Measurements from ENCODE around the gene ADAMTS2.

ADAMTS2 gene

DNA sequence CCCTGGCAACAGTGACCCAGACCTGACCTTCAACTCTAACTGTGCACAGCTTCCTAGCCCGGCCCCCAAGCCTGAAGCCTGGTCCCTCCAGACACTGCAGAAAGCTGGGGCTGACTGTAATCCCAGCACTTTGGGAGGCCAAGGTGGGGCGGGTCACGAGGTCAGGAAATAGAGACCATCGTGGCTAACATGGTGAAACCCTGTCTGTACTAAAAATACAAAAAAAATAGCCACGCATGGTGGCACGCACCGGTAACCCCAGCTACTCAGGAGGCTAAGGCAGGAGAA, 35.9 kb downstream of the ADAMTS2 start:
- FAIRE-seq = no peak

DNA sequence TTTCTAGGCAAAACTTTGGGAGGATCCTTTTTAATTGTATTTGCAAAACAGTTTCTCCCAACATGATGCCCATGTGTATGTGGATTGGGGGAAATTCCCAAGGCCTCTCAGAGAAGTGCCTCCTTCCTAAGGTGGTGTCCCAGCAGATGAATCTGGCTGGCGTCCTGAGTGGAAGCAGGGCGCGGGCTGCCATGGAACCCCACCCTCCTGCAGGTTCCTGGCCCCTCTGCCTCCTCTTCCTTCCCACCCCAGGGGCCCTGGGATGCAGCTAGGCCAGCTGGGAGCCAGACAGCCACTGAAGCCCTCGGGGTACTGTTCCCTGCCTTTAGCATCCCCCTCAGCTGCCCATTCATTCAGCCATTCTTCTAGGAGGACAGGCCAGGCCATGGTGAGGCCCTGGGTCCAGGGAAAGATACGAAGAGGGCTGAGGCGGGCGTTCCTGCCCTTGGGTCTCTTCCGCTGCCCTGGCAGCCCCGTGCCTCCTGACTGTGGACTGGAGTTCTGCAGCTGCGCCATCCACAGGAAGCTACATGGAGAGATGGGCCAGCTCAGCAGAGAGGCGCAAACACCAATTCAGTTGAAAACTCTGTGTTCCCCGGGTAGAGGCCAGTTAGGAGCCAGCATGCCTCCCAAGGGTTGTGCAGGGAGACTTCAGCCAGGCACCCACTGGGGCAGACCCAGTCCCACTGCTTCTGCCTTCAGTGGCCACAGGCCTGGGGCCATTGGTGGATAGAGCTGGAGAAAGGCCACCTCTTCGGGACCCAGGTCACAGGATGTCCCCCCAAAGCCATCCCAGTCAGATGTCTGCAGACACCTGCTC, 36.5 kb downstream of the ADAMTS2 start:
- FAIRE-seq = no peak

DNA sequence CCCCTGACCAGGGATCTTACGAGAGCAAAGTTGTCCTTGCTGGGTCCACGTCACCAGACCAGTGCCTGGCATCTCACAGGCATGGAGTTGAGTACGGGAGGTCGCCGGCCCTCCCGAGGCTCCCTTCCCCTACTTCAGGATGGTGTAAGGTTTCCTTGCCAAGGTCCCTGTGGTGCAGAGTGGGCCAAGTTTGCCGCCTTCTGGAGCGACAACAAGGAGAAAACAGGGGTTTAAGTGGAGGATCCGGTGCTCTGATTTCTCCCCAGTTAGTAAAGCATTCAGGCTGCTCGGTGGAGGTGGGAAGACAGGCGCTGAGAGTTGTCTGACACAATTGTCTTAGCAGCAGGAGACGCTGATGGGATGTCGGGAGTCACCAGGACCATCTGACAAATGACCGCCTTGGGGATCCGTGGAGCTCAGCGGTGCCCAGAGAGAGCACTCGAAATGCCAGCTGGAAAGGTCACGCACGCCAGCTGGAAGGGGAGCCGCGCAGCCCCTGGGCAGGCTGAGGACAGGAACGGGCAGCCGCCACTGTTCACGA, 37.3 kb downstream of the ADAMTS2 start:
- FAIRE-seq = no peak

DNA sequence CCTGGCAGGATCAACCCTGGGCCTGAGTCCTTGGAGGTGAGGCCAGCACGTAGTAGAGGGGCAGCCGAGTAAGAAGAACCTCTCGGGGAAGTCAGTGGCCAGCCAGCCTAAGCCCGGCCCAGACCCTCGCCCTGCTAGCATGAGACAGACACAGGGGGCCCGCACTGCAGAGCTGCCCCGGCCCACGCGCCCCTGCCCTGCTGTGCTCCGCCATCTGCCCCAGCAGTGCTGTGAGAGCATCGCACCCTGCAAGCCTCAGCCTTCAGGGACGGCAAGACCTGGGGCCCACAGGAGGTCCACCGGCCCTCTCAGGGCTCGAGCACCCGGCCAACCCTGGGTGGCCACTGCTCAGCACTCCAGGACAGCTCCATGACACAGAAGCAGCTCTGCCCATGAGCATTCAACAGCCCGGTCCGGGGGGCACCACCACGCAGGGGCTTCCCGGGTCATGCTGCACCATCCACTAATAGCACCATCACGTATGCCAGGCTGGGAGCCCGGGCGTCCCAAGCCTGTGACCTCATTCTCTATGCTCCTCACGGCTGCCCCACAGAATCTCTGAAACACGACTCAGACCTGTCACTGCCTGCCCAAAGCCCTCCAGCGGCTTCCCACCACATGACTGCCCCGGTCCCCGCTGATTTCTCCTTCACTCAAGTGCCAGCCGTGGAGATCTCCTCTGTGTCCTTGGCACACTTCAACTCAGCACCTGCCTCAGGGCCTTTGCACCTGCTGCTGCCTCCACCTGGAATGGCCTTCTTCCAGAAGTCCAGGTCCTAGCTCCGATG, 38.1 kb downstream of the ADAMTS2 start:
- FAIRE-seq = no peak

DNA sequence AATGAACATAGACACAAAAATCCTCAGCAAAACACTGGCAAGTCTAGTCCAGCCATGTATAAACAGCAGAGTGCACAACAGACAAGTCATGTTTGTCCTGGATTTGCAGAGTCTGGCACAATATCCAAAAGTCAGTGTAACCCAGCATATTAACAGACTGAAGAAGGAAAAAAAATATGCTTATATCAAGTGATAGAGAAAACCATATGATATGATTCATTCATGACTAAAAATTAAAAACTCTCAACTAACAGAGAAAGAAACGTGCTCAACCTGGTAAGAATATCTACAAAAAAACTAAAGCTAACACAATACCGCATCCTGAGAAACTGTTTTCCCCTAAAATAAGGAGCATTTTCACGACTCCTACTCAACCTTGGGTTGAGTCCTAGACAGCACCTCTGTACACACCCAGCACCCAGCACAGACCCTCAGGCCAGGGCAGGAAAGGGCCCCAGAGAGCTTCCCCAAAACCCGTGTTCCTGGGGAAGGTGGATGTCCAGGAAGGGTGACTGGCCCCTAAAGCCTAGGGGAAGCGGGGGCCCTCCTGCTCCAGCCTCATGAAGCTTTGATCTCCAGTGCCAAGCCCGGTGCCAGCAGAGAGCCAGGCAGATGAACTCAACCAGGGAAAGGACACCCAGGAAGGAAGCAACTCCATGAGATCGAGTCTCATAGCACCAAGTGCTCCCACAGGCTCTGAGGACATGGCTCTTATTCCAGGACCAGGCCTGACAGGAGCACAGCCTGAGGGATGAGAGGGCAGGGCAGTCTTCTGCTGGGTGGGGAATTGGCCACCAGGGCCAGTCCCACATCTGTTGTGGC, 38.9 kb downstream of the ADAMTS2 start:
- no peak for FAIRE-seq

DNA sequence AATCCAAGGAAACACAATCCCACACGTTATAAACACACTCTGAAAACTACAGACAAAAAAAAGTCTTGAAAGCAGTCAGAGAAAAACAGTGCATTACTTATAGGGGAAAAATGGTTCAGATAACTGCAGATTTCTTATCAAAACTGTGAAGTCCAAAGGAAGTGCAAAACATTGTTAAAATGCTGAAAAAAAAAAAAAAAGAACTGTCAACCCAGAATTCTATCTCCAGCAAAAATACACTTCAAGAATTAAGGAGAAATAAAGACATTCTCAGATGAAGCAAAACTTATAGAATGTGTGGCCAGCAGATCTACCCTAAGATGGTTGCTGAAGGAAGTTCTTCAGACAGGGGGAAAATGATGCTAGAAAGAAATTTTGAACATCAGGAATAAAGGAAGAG, 40.4 kb downstream of the ADAMTS2 start:
- no peak for FAIRE-seq

DNA sequence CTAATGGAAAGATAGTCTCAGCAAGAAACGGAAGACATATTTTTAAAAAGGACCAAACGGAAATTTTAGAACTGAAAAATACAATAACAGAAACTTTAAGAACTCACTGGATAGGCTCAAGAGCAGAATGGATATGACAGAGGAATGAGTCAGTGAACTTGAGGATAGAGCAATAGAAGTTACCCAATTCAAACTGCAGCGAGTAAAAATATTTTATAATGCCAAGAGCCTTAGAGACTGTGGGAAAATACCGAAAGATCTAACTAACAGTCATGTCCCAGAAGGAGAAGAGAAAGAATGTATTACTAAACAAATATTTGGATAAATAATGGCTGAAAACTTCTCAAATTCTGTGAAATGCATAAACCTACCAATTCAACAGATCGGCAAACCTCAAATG, 40.8 kb downstream of the ADAMTS2 start:
- FAIRE-seq = no peak

DNA sequence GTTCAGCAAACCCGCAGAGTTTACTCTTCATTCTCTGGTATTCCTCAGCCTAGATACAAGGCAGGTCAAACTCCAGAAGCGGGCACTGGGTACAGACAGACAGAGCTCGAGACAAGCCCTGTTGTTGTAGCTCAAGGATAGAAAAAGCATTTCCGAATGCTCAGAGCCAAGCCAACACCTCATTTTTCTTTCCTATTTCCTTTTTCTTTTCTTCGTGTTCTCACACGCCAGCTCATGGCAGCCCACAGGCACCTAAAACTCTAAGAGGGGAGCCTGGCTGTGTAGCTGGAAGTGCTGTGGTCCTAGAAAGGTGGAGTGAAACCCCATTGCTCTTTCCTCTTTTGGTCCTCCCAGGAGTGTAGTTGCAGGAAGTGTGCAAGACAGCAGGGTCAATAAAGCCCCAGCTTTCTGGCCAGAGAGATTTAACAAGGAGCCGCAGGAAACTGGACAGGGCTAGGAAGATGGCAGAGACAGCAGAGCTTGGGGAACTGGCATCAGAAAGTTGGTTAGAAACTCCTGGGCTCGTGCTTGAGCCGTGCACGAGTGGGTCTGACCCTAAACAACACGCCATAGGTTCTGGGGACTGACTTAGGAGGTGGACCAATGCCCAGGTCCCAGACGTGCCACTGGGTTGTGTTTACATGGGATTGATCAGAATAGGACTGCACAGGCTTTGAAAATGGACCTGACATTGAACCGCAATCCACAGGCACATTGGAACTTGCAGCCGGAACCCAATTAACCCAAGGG, 41.6 kb downstream of the ADAMTS2 start:
- no peak for FAIRE-seq

DNA sequence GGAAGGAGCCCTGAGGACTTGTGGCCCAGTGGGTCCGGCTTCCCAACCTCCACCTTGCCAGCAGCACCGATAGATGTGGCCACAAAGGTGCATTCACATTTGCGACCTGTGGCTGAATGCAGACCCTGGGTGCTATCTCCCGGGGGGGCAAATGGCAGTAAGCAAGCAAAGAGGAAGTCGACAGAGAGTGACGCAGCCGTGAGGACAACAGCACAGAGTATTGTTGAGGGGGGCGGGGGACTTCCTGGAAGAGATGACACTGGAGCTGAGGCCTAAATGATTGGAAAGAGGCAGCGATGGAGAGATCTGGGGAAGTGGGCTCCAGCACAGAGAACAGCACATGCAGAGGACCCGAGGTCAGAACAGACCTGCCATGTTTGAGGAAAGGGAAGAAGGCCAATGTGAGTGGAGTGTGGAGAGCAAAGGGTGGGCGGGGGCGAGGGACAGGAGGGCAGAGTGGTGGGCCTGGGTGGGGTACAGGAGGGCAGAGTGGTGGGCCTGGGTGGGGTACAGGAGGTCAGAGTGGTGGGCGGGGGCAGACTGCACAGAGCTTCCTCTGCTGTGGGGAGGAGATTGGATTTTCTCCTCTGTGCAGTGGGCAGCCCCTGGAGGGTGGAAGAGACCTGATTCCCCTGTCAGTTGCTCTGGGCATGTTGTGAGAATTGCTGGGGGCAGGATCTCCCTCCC, 42.6 kb downstream of the ADAMTS2 start:
- no peak for FAIRE-seq

DNA sequence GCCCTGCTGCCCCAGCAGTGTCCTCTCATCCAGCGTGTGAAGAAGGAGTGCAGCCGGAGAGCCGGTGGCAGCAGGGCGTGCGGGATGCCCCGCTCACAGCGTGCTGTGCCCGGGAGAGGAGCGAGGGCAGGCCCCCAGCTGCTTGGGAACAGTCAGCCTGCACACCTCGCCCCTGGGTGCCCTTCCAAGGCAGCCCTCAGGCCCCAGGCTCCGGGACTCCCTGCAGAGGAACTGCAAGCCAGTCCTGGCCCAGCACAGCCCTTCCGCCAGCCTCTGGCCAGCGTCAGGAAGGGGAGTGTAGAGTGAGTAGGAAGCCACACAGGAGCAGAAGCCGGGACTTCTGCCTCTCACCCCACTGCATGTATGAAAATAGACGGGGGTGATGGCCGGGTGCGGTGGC, 43.5 kb downstream of the ADAMTS2 start:
- no peak for FAIRE-seq

DNA sequence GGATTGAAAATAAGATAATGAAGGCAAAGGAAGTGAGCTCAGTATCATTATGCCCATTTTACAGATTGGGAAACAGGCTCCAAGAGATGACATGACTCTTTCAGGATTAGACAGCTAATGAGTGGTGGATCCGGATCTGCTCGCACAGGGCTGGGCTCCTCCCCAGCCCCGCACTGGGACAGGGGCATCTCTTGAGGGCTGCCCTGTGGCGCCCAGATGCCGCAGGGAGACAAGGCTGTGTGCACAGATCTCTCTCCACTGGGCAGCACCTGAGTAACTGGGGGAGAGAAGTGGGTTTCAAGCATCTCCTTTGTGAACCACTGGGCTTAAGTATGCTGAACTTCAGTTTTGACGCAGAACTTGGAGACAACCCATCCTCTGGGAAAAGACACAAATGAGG, 43.9 kb downstream of the ADAMTS2 start:
- FAIRE-seq = no peak

DNA sequence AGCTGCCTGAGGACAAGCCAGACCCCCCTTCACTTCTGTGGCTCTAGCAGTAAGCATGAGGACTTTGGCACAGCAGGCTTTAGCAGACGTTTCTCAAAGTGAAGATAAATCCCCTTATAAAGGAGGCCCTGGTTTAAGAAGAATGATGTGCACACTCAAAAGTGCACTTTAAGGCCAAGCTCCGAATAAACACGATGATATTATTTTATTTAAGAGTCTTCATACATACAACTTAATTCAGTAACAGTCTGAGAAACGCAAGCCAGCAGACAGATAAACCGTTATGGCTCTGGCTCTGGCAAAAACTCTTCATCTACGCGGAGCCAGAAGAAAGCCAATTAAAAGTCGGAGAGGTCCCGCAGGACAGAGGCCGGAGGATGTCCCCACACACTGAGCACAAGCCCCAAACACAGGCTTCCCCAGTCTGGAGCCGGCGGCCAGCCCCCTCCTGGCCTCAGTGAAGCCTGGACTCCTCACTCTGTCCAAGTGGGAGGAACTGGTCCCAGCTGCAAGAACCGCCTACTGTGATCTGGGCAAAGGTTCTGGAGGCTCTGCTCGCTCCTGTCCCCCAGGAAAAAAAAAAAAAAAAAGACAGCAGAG, 44.6 kb downstream of the ADAMTS2 start:
- FAIRE-seq = no peak

DNA sequence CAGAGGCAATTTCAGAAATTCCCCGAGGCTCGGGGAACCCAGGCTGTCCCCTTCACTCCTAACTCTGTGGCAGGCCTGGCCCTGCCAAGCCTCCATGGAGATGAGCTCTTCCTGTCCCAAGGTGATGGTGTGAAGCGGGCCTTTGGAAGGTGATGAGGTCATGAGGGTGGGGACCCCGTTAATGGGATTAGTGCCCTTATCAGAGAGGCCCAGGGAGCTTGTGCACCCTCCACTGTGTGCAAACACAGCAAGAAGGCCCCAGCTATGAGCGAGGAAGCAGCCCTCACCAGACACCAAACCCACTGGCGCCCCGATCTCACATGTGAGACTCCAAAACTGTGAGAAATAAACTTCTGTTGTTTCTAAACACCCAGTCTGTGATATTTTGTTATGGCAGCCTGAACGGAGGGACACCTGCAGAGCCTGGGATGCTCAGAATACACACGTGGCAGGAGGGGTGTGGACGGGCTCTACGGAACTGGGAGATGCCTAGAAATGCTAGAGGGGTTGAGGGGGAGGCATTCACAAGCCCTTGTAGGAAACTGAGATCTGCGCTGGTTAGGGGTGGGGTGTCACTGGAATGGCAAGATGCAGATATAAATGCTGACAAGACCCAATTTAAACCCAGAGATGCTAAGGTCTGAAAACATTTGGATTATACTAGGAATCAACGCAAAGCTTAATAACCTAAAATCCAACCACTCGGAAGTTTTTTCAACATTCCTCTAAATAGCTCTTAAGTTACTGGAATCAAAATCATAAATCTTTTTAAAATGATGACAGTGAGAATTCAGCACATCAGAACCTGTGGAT, 46.9 kb downstream of the ADAMTS2 start:
- no peak for FAIRE-seq

DNA sequence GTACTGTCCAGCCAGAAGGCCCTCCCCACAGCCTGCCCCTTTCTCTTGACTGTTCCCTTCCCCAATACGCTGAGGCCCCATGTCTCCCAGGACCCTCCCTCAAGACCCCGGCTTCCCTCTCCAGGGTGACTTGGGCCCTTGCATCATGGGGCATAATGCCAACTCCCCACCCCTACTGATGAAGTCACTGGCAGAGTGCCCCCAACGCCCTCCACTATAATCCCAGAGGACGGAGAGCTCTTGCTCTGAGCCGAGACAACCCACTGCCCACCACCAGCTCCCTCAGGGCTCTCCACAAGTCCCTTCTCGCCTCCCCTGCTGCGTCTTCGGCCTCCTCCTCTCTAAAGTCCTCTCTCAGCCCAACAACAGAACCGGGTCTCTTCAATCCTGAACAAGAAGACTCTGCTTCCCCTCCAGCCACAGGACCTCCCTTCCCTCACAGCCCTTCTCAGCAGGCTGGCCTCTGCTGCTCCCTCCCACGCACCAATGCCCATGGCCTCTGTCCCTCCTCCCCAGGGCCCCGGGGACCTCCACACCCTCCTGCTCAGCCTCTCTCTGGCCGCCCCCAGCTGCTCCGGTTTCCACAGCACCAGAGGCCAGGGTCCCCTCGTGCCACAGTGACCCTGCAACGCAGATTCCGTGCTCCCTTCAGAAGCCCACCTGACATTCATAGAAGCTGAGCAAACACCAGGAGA, 47.6 kb downstream of the ADAMTS2 start:
- FAIRE-seq = no peak

DNA sequence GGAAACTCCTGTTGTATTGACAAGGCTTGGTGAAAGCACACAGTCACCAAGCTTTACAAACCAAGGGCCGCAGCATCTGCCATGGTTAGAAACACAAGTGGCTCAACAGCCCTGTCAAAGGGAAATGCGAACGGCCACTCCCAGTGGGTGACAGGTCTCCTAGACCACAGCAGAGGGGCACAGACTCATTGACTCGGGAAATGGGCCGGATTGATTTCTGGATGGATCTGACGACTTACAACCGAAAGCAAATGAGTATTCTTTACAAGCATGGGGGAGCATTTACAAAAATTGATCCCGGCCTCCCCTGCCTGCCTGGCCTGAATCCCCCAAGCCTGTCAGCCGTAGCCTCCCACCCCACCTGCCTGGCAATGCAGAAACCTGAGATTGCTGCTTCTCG, 48.2 kb downstream of the ADAMTS2 start:
- no peak for FAIRE-seq

DNA sequence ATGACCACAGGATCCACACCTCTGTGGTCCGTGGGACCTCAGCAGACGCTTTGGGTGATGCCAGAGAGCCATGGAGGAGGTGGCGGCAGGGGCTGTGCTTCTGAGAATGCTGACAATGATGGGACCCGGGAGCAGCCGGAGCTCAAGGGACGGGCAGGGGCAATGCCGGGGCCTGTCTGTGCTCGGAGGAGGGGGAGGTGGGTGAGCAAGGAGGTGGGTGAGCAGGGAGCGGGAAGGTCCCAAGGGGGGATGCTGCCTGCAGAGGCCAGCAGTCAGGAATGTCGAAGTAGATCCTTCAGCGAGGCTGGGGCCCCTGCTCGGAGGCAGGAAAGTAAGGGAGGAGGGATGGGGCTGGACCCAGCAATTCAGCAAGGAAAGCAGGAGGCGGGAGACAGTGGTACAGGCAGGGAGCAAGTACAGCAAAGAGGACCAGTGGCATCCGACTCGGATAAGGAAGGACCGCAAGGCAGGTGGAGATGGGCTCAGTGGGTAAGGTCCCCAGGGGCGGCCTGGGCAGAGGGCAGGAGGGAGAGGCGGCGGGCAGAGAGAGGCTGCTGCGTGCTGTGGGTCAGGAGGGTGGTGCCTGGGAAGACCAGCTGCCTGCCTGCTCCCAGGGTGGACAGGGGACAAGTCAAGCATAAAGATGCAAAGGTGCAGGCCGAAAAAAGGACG, 49.0 kb downstream of the ADAMTS2 start:
- no peak for FAIRE-seq

DNA sequence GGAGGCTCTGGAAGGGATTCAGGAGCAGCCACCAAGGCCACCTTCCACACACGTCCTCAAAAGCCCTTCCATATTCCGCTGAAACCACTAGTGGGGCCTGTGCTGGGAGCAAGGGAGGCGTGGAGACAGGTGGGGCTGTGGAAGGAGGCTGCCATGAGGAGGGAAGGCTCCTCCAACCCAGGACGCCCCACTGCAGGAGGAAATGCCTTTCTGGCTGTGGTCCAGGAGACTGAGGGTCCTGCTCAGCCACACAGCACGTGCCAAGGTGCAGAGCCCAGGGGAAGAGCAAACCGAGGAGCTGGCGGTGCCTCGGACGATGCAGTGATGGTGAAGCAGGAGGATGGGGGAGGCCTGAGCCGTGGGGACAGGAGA, 49.5 kb downstream of the ADAMTS2 start:
- FAIRE-seq = no peak

DNA sequence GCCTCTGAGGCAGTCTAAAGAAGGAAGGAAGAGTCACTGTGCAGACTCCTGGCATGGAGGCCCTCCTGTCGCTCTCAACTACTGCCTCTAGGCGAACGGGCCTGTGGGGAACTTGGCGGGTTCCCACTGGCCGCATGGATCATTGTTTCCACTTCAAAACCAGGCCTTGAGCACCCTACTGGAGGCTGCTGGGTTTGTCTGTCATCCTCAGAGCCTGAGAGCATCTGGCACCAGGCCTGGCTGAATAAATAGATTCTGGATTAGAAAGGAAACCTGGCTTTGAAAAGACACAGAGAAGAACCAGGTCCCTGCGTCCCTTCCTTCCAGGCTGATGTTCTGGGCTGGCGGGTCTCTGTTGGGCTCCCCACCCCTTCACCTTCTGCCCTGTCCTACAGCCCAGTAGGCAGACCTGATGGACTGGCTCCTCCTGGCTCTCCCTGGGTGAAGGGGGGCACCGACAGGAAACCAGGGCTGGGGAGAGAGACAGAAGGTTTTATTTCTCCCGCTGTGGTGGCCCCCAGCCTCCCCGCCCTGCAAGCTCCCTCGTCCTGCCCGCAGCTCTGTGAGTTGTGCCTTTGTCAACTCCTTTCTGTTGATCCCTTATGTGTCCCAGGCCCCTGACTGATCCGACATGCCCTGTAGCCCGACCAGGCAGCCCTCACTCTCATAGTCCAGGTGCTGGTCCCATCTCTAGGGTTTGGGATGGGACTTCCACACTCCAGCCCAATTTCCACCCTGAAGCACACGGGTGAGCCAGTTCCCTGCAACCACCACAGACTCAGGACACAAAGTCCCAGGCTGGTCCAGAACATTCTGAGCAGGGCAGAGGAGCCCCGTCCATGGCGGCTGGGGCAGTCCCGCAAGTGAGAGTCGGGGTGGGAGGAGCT, 50.1 kb downstream of the ADAMTS2 start:
- no peak for FAIRE-seq

Measured in A204.1 (cell line).